Endothelial cell of umbilical vein (primary cell): ENCODE data around the gene SLC38A8.

Experiments used
- CTCF ChIP-seq, 2 donors: IDR thresholded peaks; 1 replicate in 1 of 2; 2 replicates in 1 of 2; pipeline ENCODE4 v1.5.1; 2011; ENCODE audit warnings: low read length in 2 of 2, mild to moderate bottlenecking in 2 of 2, moderate library complexity in 2 of 2, control low read depth in 1 of 2, inconsistent platforms in 1 of 2, low read depth in 1 of 2; ENCODE audit not compliant: insufficient read depth in 1 of 2; ENCODE audit errors: extremely low read depth in 1 of 2
- EZH2 ChIP-seq: IDR thresholded peaks from 2 replicates; pipeline ENCODE4 v1.6.1; 2012; ENCODE audit warnings: borderline replicate concordance, low read depth, mild to moderate bottlenecking, moderate library complexity, low read length, inconsistent platforms; ENCODE audit not compliant: severe bottlenecking
- JUN ChIP-seq: IDR thresholded peaks from 2 replicates; pipeline ENCODE4 v1.6.1; 2011; ENCODE audit warnings: borderline replicate concordance, low read depth; ENCODE audit not compliant: insufficient read length, insufficient read depth
- MYC ChIP-seq: IDR thresholded peaks from one replicate; pipeline ENCODE4 v1.6.1; 2011; ENCODE audit warnings: mild to moderate bottlenecking, low read depth, low read length
- POLR2A ChIP-seq: IDR thresholded peaks from 2 replicates; pipeline ENCODE4 v1.6.1; 2012; ENCODE audit warnings: low read depth, mild to moderate bottlenecking, control low read depth, low read length
- POLR2AphosphoS5 ChIP-seq: IDR thresholded peaks from 2 replicates; pipeline ENCODE4 v1.6.1; 2012; ENCODE audit warnings: low read depth, mild to moderate bottlenecking, control low read depth, low read length, moderate library complexity; ENCODE audit not compliant: insufficient read depth
- TF ChIP-seq, protein P1 (sequence below): IDR thresholded peaks from 2 replicates; pipeline ENCODE4 v1.6.1; 2011; ENCODE audit not compliant: insufficient read depth, insufficient read length

- no peak for TF ChIP-seq CTCF (IDR thresholded peaks at IDR 0.05; ENCODE audit: extremely low read depth in 1 of 2, insufficient read depth in 1 of 2, low read depth in 1 of 2, low read length in 2 of 2)
- no peak for TF ChIP-seq POLR2A
- no peak for TF ChIP-seq POLR2AphosphoS5
- TF ChIP-seq MYC: no peak
- no peak for TF ChIP-seq JUN
- no peak for TF ChIP-seq EZH2
- TF ChIP-seq, protein P1, sequence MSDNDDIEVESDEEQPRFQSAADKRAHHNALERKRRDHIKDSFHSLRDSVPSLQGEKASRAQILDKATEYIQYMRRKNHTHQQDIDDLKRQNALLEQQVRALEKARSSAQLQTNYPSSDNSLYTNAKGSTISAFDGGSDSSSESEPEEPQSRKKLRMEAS: no peak
These were observed 46.8 kb downstream of the SLC38A8 start for GRCh38 chr16:83995754-83996153.
